Stimulated activated CD8-positive, alpha-beta memory T cell treated with anti-CD3 and anti-CD28 coated beads, Interleukin-2, amount 100 ng/mL, for 48 hours (primary cell): Measurements from ENCODE around the gene PEAK3.

Experiments used
- DNase-seq, 2 donors: peaks; one replicate each; pipeline ENCODE4 v3.0.0-alpha.2; 2020; ENCODE audit warnings: low read depth in 2 of 2

PEAK3 gene

GRCh38 chr19:2282062-2282861, at the start of gene PEAK3:
TSS of gene PEAK3 (minus strand) at chr19:2282175. CDS start at chr19:2280931, 1,244 bp downstream.
- DNase-seq: no peak

- DNase-seq: no peak
These were observed 48.8 kb upstream of the PEAK3 start for GRCh38 chr19:2330632-2331284.

GRCh38 chr19:2330255-2330631, 48.3 kb upstream of the PEAK3 start:
- no peak for DNase-seq

GRCh38 chr19:2329501-2329916, 47.5 kb upstream of the PEAK3 start:
- DNase-seq: no peak

GRCh38 chr19:2329149-2329478, 47.1 kb upstream of the PEAK3 start:
- no peak for DNase-seq

- DNase-seq: peak; percentile 88 to 91
These were observed 46.6 kb upstream of the PEAK3 start, which contains the start of the genes LSM7 and SPPL2B for GRCh38 chr19:2328401-2329148. TSS of gene LSM7 (minus strand) at chr19:2328586. CDS start at chr19:2328566, 20 bp downstream. TSS of gene SPPL2B (plus strand) at chr19:2328684. CDS start at chr19:2328710, 26 bp downstream.

- DNase-seq: peak in 1 of 2 donors; percentile 32
These were observed 45.9 kb upstream of the PEAK3 start for GRCh38 chr19:2327773-2328400.

- DNase-seq: no peak
These were observed 44.9 kb upstream of the PEAK3 start for GRCh38 chr19:2326699-2327360.

GRCh38 chr19:2325281-2326046, 43.5 kb upstream of the PEAK3 start:
- DNase-seq: no peak

GRCh38 chr19:2324220-2324948, 42.4 kb upstream of the PEAK3 start:
- no peak for DNase-seq

- no peak for DNase-seq
These were observed 41.7 kb upstream of the PEAK3 start for GRCh38 chr19:2323707-2324106.

GRCh38 chr19:2321565-2322283, 39.7 kb upstream of the PEAK3 start:
- no peak for DNase-seq

- no peak for DNase-seq
These were observed 39.0 kb upstream of the PEAK3 start for GRCh38 chr19:2320939-2321338.

GRCh38 chr19:2320049-2320448, 38.1 kb upstream of the PEAK3 start:
- no peak for DNase-seq

GRCh38 chr19:2319551-2319950, 37.6 kb upstream of the PEAK3 start:
- no peak for DNase-seq

GRCh38 chr19:2318923-2319322, 36.9 kb upstream of the PEAK3 start:
- DNase-seq: no peak

- no peak for DNase-seq
These were observed 35.8 kb upstream of the PEAK3 start for GRCh38 chr19:2317756-2318155.

GRCh38 chr19:2317300-2317699, 35.3 kb upstream of the PEAK3 start:
- DNase-seq: no peak

GRCh38 chr19:2315818-2316353, 33.9 kb upstream of the PEAK3 start:
- DNase-seq: no peak
